Cardiac muscle cell (in vitro differentiated cells and primary cell): ENCODE data around the gene PDIA5. TPM values are rescaled to one million over a fixed set of nuclear protein-coding genes. Genes with fewer than 3 reads are reported as not detected.

Experiments
- DNase-seq, 2 donors: peaks; one replicate each; pipeline versions ENCODE4 v3.0.0 to v3.0.0-alpha.2; 2010 to 2017; ENCODE audit warnings: low read depth in 1 of 2, low spot score in 1 of 2
- H3K27ac ChIP-seq: fragments of 200-600 bp; sonication (generic); 2 replicates; pipeline ENCODE4 v1.5.1; 2016
- H3K27me3 ChIP-seq: fragments of 200-600 bp; sonication (generic); 2 replicates; pipeline ENCODE4 v1.6.0; 2016; ENCODE audit warnings: control low read depth
- H3K36me3 ChIP-seq: fragments of 200-600 bp; sonication (generic); 2 replicates; pipeline ENCODE4 v1.5.1; 2016; ENCODE audit warnings: control low read depth
- H3K4me1 ChIP-seq: fragments of 200-600 bp; sonication (generic); 2 replicates; pipeline ENCODE4 v1.8.1; 2017; ENCODE audit warnings: low read depth, mild to moderate bottlenecking, mixed run types
- H3K4me3 ChIP-seq: fragments of 200-600 bp; sonication (generic); 2 replicates; pipeline ENCODE4 v1.5.1; 2016; ENCODE audit warnings: mild to moderate bottlenecking
- H3K9me3 ChIP-seq: fragments of 200-600 bp; sonication (generic); 2 replicates; pipeline ENCODE4 v1.5.1; 2017; ENCODE audit warnings: low read depth, mild to moderate bottlenecking, control low read depth
- CTCF ChIP-seq: IDR thresholded peaks from 2 replicates; pipeline ENCODE4 v1.5.1; 2012; ENCODE audit warnings: low read depth, mild to moderate bottlenecking, low read length
- polyA plus RNA-seq: library from polyadenylated mRNA; unstranded; fragments of >200 nt; fragmentation: Nextera tagmentation; extraction: Ambion mirVana; gene quantifications from 2 replicates; pipeline ENCODE4 v1.2.1, GENCODE V29; 2016
- total RNA-seq: library from RNA; depleted of rRNA; stranded (reverse); fragments of >200 nt; gene quantifications from 2 replicates; pipeline ENCODE4 v1.2.3, GENCODE V29; 2016

PDIA5 gene
- total and polyA plus RNA-seq, 2 experiments from 2014 or later, result 14.5 to 19.5 TPM

GRCh38 chr3:123122525-123123315 lies 55.9 kb downstream of the PDIA5 start:
- H3K4me1 ChIP-seq, result peaks cover 7% of the 10 kb centered on the region

GRCh38 chr3:123123716-123124616 lies 57.1 kb downstream of the PDIA5 start:
- Histone ChIP-seq H3K27me3 (no peaks in the 10 kb centered on the region), H3K27ac (no peak overlapping the region), H3K9me3 (no peaks in the 10 kb centered on the region), H3K4me3 (no peak overlapping the region), H3K36me3 (no peaks in the 10 kb centered on the region), H3K4me1 (peaks cover 7% of the 10 kb centered on the region)
- DNase-seq, result no peak
- no peak for TF ChIP-seq CTCF

More at GRCh38 chr3:123122525-123123315, 55.9 kb downstream of the PDIA5 start:
- no peaks in the 10 kb centered on the region for H3K27me3 ChIP-seq
- H3K9me3 ChIP-seq, result no peaks in the 10 kb centered on the region
- no peak overlapping the region for H3K27ac ChIP-seq
- H3K4me3 ChIP-seq, result no peak overlapping the region
- no peaks in the 10 kb centered on the region for H3K36me3 ChIP-seq
- no peak for TF ChIP-seq CTCF
- peak in 1 of 2 donors; percentile 52 for DNase-seq

GRCh38 chr3:123124971-123125370 lies 58.1 kb downstream of the PDIA5 start:
- TF ChIP-seq CTCF, result no peak
- H3K36me3 ChIP-seq, result no peaks in the 10 kb centered on the region

GRCh38 chr3:123126031-123126430 lies 59.2 kb downstream of the PDIA5 start:
- peak in 1 of 2 donors; percentile 21 for DNase-seq
- no peak overlapping the region for H3K27ac ChIP-seq
- no peaks in the 10 kb centered on the region for H3K9me3 ChIP-seq
- H3K4me1 ChIP-seq, result peaks cover 19% of the 10 kb centered on the region
- H3K4me3 ChIP-seq, result no peak overlapping the region
- TF ChIP-seq CTCF, result no peak
- no peaks in the 10 kb centered on the region for H3K36me3 ChIP-seq
- H3K27me3 ChIP-seq, result no peaks in the 10 kb centered on the region

More at GRCh38 chr3:123124971-123125370, 58.1 kb downstream of the PDIA5 start:
- H3K4me3 ChIP-seq, result no peak overlapping the region
- H3K9me3 ChIP-seq, result no peaks in the 10 kb centered on the region
- DNase-seq, result no peak
- no peaks in the 10 kb centered on the region for H3K27me3 ChIP-seq
- H3K4me1 ChIP-seq, result peaks cover 16% of the 10 kb centered on the region
- no peak overlapping the region for H3K27ac ChIP-seq

DNA sequence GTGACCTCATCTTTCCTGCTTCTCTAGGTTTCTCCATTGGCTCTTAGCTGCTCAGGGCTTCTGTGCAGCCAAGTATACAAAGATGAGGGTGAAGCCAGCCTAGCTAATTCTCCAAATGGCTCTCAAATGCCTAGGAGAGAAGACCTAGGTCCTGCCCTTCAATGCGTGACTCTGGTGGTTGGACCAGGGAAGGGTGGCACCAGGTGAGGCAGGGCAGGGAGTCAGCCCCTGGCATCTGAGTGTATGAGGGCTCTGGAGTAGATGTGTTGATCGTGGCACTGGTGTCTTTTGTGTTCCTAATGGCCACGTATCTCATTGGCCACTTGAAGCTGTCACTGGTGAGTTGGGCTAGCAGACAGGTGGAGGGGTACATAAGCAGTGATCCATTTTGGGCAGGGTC lies 59.8 kb downstream of the PDIA5 start:
- no peak for TF ChIP-seq CTCF
- Histone ChIP-seq H3K9me3 (no peaks in the 10 kb centered on the region), H3K27ac (no peak overlapping the region), H3K4me3 (no peak overlapping the region), H3K36me3 (no peaks in the 10 kb centered on the region), H3K27me3 (no peaks in the 10 kb centered on the region), H3K4me1 (peaks cover 19% of the 10 kb centered on the region)
- no peak for DNase-seq
